ENCODE data around the gene IARS2.

DNA sequence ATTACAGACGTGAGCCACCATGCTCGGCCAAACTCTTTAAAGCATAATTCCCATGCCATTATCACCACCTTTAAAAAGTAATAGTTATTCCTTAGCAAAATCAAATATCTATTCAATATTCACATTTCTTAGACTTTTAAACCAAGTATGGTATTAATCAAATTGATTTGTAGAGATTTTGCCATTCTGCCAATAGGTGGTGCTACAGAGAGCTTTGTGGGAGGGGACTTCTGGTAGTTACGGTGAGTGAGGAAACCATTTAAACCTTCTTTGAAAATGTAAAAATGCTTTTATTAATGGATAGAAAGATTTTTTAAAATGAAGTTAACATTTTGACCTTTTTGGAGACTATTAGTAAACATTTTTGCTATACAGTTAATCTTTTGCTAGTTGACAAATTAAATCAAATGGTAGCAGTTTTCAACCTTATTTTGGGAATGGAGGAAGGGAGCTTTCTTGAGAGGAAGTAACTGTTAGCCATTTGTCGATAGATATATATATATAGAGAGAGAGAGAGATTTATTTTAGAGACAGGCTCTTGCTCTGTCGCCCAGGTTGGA is 19.3 kb downstream of the IARS2 start:
- TF ChIP-seq GATA2 (IDR thresholded peaks at IDR 0.05; ENCODE audit: low read depth, low read length) = no peak
- TF ChIP-seq GATA3 (IDR thresholded peaks at IDR 0.05; ENCODE audit: low read depth, low read length) = no peak

Data from SH-SY5Y (cell line).